GM10847 (cell line): ENCODE data around the gene ARHGAP6.

ENCODE experiments used
- POLR2A ChIP-seq: IDR thresholded peaks from 2 replicates; pipeline ENCODE4 v1.6.1; 2011; ENCODE audit not compliant: insufficient read length; ENCODE audit errors: extremely low read depth

ARHGAP6 gene

GRCh38 chrX:11591723-11592346, 73.9 kb downstream of the ARHGAP6 start:
- TF ChIP-seq POLR2A: no peak

- no peak for TF ChIP-seq POLR2A
These were observed 76.1 kb downstream of the ARHGAP6 start for GRCh38 chrX:11589641-11590040.

GRCh38 chrX:11588097-11588496, 77.6 kb downstream of the ARHGAP6 start:
- no peak for TF ChIP-seq POLR2A

- no peak for TF ChIP-seq POLR2A
These were observed 80.5 kb downstream of the ARHGAP6 start for GRCh38 chrX:11585174-11585573.

- no peak for TF ChIP-seq POLR2A
These were observed 84.9 kb downstream of the ARHGAP6 start for GRCh38 chrX:11580789-11581188.

- no peak for TF ChIP-seq POLR2A
These were observed 85.8 kb downstream of the ARHGAP6 start for GRCh38 chrX:11579636-11580600.

- TF ChIP-seq POLR2A: no peak
These were observed 88.1 kb downstream of the ARHGAP6 start for GRCh38 chrX:11577603-11578002.

GRCh38 chrX:11575332-11575731, 90.4 kb downstream of the ARHGAP6 start:
- no peak for TF ChIP-seq POLR2A

GRCh38 chrX:11567528-11568220, 98.0 kb downstream of the ARHGAP6 start:
- TF ChIP-seq POLR2A: no peak

- TF ChIP-seq POLR2A: no peak
These were observed 98.9 kb downstream of the ARHGAP6 start for GRCh38 chrX:11566789-11567188.

- TF ChIP-seq POLR2A: no peak
These were observed 99.5 kb downstream of the ARHGAP6 start for GRCh38 chrX:11566173-11566572.

GRCh38 chrX:11564546-11564945, 101.2 kb downstream of the ARHGAP6 start:
- no peak for TF ChIP-seq POLR2A

- TF ChIP-seq POLR2A: no peak
These were observed 103.2 kb downstream of the ARHGAP6 start for GRCh38 chrX:11562570-11562969.

GRCh38 chrX:11558972-11559371, 106.7 kb downstream of the ARHGAP6 start:
- no peak for TF ChIP-seq POLR2A

- TF ChIP-seq POLR2A: no peak
These were observed 108.6 kb downstream of the ARHGAP6 start for GRCh38 chrX:11557120-11557519.

- TF ChIP-seq POLR2A: no peak
These were observed 110.0 kb downstream of the ARHGAP6 start for GRCh38 chrX:11555759-11556158.
